ENCODE data around the gene NARS2.

GRCh38 chr11:78460471-78460870 lies 114.2 kb downstream of the NARS2 start:
- no peak for TF ChIP-seq ZNF239 (CRISPR knock-in tag; IDR thresholded peaks at IDR 0.05)
- no peak for TF ChIP-seq HNRNPLL (IDR thresholded peaks at IDR 0.05; ENCODE audit: low read depth, low read length, poor library complexity, severe bottlenecking)
- no peak for TF ChIP-seq NFXL1 (CRISPR knock-in tag; IDR thresholded peaks at IDR 0.05)
- TF ChIP-seq CTCF (IDR thresholded peaks at IDR 0.05 in 2 of 3, conservative IDR thresholded peaks at IDR 0.05 in 1 of 3; ENCODE audit: insufficient read depth in 2 of 3, low read depth in 1 of 3, low read length in 3 of 3), result no peak
- TF ChIP-seq EZH2 (IDR thresholded peaks at IDR 0.05; ENCODE audit: borderline replicate concordance, low read depth, low read length), result no peak
- TF ChIP-seq, protein P1, sequence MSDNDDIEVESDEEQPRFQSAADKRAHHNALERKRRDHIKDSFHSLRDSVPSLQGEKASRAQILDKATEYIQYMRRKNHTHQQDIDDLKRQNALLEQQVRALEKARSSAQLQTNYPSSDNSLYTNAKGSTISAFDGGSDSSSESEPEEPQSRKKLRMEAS (CRISPR knock-in tag; IDR thresholded peaks at IDR 0.05), result no peak
- no peak for TF ChIP-seq MEF2A (IDR thresholded peaks at IDR 0.05; ENCODE audit: control insufficient read depth, low read depth, low read length)
- no peak for TF ChIP-seq HDAC2 (IDR thresholded peaks at IDR 0.05)
- TF ChIP-seq POLR2B (IDR thresholded peaks at IDR 0.05; ENCODE audit: low read depth, partially characterized antibody), result no peak
- no peak for TF ChIP-seq SIN3B (IDR thresholded peaks at IDR 0.05; ENCODE audit: low read depth)

All from K562 (cell line).